Mesendoderm (in vitro differentiated cells): Measurements from ENCODE around the gene MAL.

ENCODE experiments used
- DNase-seq: peaks from one replicate; pipeline ENCODE4 v3.0.0; 2013
- H2AK5ac ChIP-seq: 2 replicates; pipeline ENCODE4 v1.6.1; 2013; ENCODE audit warnings: low read length, inconsistent platforms
- H2BK120ac ChIP-seq: 2 replicates; pipeline ENCODE4 v1.6.1; 2013; ENCODE audit warnings: low read depth, mild to moderate bottlenecking, low read length, moderate library complexity, mixed read lengths
- H2BK15ac ChIP-seq: replicated peaks from 2 replicates; pipeline ENCODE4 v1.6.1; 2013; ENCODE audit warnings: low read depth, mild to moderate bottlenecking, moderate library complexity
- H2BK5ac ChIP-seq: 2 replicates; pipeline ENCODE4 v1.6.1; 2013; ENCODE audit warnings: low read length, inconsistent platforms
- H3K18ac ChIP-seq: 2 replicates; pipeline ENCODE4 v1.6.1; 2013; ENCODE audit warnings: mild to moderate bottlenecking, low read length, mixed read lengths
- H3K23ac ChIP-seq: one replicate; pipeline ENCODE4 v1.6.1; 2013; ENCODE audit warnings: low read length
- H3K27ac ChIP-seq: 2 replicates; pipeline ENCODE4 v1.5.1; 2013; ENCODE audit warnings: low read depth, mild to moderate bottlenecking, inconsistent platforms, low read length, moderate library complexity
- H3K27me3 ChIP-seq: 2 replicates; pipeline ENCODE4 v1.6.1; 2013; ENCODE audit warnings: low read length, control low read depth, mild to moderate bottlenecking, inconsistent platforms; ENCODE audit not compliant: insufficient read depth, poor library complexity
- H3K36me3 ChIP-seq: 2 replicates; pipeline ENCODE4 v1.6.1; 2013; ENCODE audit warnings: low read length, inconsistent platforms; ENCODE audit not compliant: control insufficient read depth, insufficient read depth
- H3K4ac ChIP-seq: one replicate; pipeline ENCODE4 v1.6.1; 2013; ENCODE audit warnings: low read depth, mild to moderate bottlenecking, low read length, moderate library complexity
- H3K4me1 ChIP-seq: 2 replicates; pipeline ENCODE4 v1.6.1; 2013; ENCODE audit warnings: low read depth, low read length, inconsistent platforms; ENCODE audit not compliant: control insufficient read depth
- H3K4me2 ChIP-seq: 2 replicates; pipeline ENCODE4 v1.6.1; 2013; ENCODE audit warnings: low read length
- H3K4me3 ChIP-seq: 2 replicates; pipeline ENCODE4 v1.5.1; 2013; ENCODE audit warnings: mild to moderate bottlenecking, low read length
- H3K56ac ChIP-seq: one replicate; pipeline ENCODE4 v1.6.1; 2013; ENCODE audit warnings: low read length
- H3K79me1 ChIP-seq: 2 replicates; pipeline ENCODE4 v1.6.1; 2013; ENCODE audit warnings: low read length, inconsistent platforms
- H3K79me2 ChIP-seq: 2 replicates; pipeline ENCODE4 v1.6.1; 2013; ENCODE audit warnings: mild to moderate bottlenecking, low read length; ENCODE audit not compliant: control insufficient read depth, insufficient read depth
- H3K9ac ChIP-seq: 2 replicates; pipeline ENCODE4 v1.6.1; 2013; ENCODE audit warnings: low read length, inconsistent platforms
- H4K5ac ChIP-seq: one replicate; pipeline ENCODE4 v1.6.1; 2013; ENCODE audit warnings: low read length
- H4K8ac ChIP-seq: one replicate; pipeline ENCODE4 v1.6.1; 2013; ENCODE audit warnings: low read depth, mild to moderate bottlenecking, control low read depth, low read length, moderate library complexity
- WGBS: extraction: QIAGEN DNeasy Blood & Tissue Kit; methylation state at CpG from one replicate; pipeline ENCODE4 v1.1.7; 2013; ENCODE audit warnings: low lambda C conversion rate, missing lambda C conversion rate; ENCODE audit not compliant: insufficient coverage; ENCODE audit errors: extremely low coverage; 5-methylcytosine and 5-hydroxymethylcytosine counted together

The MAL gene

DNA sequence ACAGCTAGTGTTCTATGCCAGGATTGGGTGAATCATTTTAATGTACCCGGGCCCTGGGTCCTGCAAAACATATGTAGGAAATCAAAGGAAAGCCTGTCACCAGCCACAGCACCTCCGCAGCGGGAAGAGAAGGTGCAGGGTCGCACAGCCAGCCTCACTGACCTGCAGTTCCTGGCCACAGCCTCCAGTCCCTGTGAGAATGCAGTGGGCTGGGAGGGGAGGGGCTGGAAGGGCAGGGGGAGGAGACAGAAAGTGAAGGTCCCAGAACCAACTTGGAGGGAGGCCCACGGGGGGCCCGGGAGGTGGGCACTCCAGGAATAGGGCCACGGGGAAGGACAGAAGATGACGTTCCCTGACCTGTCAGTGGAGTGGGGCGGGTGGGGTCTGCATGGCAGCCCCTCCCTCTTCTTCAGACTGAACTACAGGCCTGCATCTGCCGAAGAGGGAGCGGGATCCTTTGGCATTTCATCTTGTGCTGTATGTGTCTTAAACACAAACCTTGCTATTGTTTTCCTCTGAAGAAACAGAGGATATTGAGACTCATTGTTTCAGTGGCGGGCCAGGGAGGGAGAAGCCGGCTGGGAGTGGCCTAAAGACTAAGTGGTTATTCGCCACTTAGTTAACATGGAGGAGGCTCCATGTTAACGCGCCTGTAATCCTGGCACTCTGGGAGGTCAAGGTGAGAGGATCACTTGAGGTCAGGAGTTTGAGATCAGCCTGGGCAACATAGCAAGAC lies 7.5 kb downstream of the MAL start:
- Histone ChIP-seq H4K5ac (no peak overlapping the region), H3K27me3 (peaks cover 3% of the 10 kb centered on the region), H2BK15ac (no peak overlapping the region), H3K4me2 (no peak overlapping the region), H3K36me3 (no peaks in the 10 kb centered on the region), H3K27ac (no peak overlapping the region), H3K4ac (no peak overlapping the region), H3K4me1 (no peaks in the 10 kb centered on the region), H2BK120ac (no peak overlapping the region), H3K23ac (no peak overlapping the region), H3K79me2 (no peaks in the 10 kb centered on the region), H3K18ac (no peak overlapping the region), H3K4me3 (no peak overlapping the region), H3K9ac (no peak overlapping the region), H3K56ac (no peak overlapping the region), H2BK5ac (no peak overlapping the region), H4K8ac (no peak overlapping the region), H2AK5ac (no peak overlapping the region), H3K79me1 (no peaks in the 10 kb centered on the region)
- peak; percentile 34 for DNase-seq
- WGBS: no CpG with 5 or more reads among the region's 16 CpGs

DNA sequence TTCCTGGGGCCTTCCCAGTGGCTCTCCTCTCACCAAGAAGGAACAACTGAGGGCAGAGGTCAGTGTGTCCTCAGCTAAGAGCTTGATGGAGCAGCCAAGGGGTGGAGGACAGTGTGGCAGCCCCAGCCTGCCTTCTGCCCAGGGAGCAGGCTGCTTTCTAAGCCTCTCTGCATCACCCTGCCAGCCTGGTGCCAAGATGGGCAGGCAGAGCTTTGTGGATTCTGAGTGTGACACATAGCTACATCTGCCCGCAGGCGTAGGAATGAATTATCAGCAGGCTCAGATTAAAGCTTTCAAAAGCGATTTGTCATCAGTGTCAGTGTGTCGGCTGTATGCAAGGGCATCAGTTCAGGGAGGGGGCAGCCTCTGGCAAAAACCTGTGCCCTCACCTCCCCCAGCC lies 8.7 kb downstream of the MAL start:
- Histone ChIP-seq H3K9ac (no peak overlapping the region), H2BK120ac (no peak overlapping the region), H3K4ac (no peak overlapping the region), H2AK5ac (no peak overlapping the region), H3K4me1 (no peaks in the 10 kb centered on the region), H3K18ac (no peak overlapping the region), H3K23ac (no peak overlapping the region), H2BK15ac (no peak overlapping the region), H3K4me2 (no peak overlapping the region), H4K8ac (no peak overlapping the region), H3K56ac (no peak overlapping the region), H3K27me3 (no peaks in the 10 kb centered on the region), H3K27ac (no peak overlapping the region), H2BK5ac (no peak overlapping the region), H3K79me2 (no peaks in the 10 kb centered on the region), H3K79me1 (no peaks in the 10 kb centered on the region), H3K4me3 (no peak overlapping the region), H4K5ac (no peak overlapping the region), H3K36me3 (no peaks in the 10 kb centered on the region)
- DNase-seq: no peak
- WGBS: no CpG with 5 or more reads among the region's 4 CpGs

DNA sequence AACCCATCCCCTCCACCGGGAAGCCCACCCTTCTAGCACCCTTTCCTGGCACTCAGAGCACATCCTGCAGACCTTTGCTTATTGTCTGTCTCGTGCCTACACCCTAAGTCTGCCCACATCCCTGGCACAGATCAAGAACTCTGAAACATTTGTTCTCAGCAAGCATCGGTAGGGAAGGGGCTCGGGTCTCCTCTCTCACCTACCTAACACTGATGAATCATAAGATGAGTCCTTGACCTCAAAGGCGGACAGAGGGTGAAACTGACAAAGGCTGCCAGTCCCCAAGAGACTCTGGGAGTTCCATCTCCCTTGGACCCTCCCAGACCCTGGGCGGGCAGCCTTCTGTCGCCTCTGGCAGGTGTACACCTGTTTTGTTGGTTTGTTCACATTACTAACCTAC lies 9.3 kb downstream of the MAL start:
- Histone ChIP-seq H3K27ac (no peak overlapping the region), H3K79me1 (no peaks in the 10 kb centered on the region), H2BK15ac (no peak overlapping the region), H3K4me2 (no peak overlapping the region), H2AK5ac (no peak overlapping the region), H3K23ac (no peak overlapping the region), H2BK120ac (no peak overlapping the region), H3K4me1 (no peaks in the 10 kb centered on the region), H4K8ac (no peak overlapping the region), H3K56ac (no peak overlapping the region), H3K4ac (no peak overlapping the region), H3K9ac (no peak overlapping the region), H4K5ac (no peak overlapping the region), H3K27me3 (no peaks in the 10 kb centered on the region), H2BK5ac (no peak overlapping the region), H3K36me3 (no peaks in the 10 kb centered on the region), H3K18ac (no peak overlapping the region), H3K79me2 (no peaks in the 10 kb centered on the region), H3K4me3 (no peak overlapping the region)
- no CpG with 5 or more reads among the region's 7 CpGs for WGBS
- DNase-seq: no peak

DNA sequence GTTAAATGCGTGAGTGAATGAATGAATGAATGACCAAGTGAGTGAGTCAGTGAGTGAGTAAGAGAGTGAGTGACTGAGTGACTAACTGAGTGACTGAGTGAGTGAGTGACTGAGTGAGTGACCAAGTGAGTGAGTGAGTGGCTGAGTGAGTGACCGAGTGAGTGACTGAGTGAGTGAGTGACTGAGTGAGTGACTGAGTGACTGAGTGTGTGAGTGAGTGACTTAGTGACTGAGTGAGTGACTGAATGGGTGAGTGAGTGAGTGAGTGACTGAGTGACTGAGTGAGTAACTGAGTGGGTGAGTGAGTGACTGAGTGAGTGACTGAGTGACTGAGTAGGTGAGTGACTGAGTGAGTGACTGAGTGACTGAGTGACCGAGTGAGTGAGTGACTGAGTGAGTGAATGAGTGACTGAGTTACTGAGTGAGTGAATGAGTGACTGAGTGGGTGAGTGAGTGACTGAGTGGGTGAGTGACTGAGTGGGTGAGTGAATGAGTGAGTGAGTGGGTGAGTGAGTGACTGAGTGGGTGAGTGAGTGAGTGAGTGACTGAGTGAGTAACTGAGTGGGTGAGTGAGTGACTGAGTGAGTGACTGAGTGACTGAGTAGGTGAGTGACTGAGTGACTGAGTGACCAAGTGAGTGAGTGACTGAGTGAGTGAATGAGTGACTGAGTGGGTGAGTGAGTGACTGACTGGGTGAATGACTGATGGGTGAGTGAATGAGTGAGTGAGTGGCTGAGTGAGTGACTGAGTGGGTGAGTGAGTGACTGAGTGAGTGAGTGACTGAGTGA lies 11.3 kb downstream of the MAL start:
- H3K4ac ChIP-seq: no peak overlapping the region
- no peak overlapping the region for H3K27ac ChIP-seq
- no peaks in the 10 kb centered on the region for H3K36me3 ChIP-seq
- H3K56ac ChIP-seq: no peak overlapping the region
- no peak overlapping the region for H4K5ac ChIP-seq
- no peaks in the 10 kb centered on the region for H3K79me2 ChIP-seq
- no peak overlapping the region for H4K8ac ChIP-seq
- H2BK15ac ChIP-seq: no peak overlapping the region
- H3K27me3 ChIP-seq: no peaks in the 10 kb centered on the region
- no peak overlapping the region for H3K23ac ChIP-seq
- H3K4me1 ChIP-seq: no peaks in the 10 kb centered on the region
- H3K9ac ChIP-seq: no peak overlapping the region
- WGBS: no CpG with 5 or more reads among the region's 3 CpGs
- no peak for DNase-seq
- no peak overlapping the region for H3K4me2 ChIP-seq
- H2BK120ac ChIP-seq: no peak overlapping the region
- no peak overlapping the region for H2AK5ac ChIP-seq
- H3K79me1 ChIP-seq: no peaks in the 10 kb centered on the region
- no peak overlapping the region for H3K18ac ChIP-seq
- no peak overlapping the region for H2BK5ac ChIP-seq
- no peak overlapping the region for H3K4me3 ChIP-seq

DNA sequence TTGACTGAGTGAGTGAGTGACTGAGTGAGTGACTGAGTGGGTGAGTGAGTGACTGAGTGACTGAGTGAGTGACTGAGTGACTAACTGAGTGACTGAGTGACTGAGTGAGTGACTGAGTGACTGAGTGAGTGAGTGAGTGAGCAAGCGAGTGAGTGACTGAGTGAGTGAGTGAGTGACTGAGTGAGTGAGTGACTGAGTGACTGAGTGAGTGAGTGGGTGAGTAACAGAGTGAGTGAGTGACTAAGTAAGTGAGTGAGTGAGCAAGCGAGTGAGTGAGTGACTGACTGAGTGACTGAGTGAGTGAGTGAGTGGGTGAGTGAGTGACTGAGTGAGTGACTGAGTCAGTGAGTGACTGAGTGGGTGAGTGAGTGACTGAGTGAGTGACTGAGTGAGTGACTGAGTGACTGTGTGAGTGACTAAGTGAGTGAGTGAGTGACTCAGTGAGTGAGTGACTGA lies 11.9 kb downstream of the MAL start:
- Histone ChIP-seq H3K4ac (no peak overlapping the region), H3K79me2 (no peaks in the 10 kb centered on the region), H3K36me3 (no peaks in the 10 kb centered on the region), H3K9ac (no peak overlapping the region), H3K79me1 (no peaks in the 10 kb centered on the region), H4K5ac (no peak overlapping the region), H3K27me3 (no peaks in the 10 kb centered on the region), H3K4me3 (no peak overlapping the region), H2AK5ac (no peak overlapping the region), H3K23ac (no peak overlapping the region), H3K4me2 (no peak overlapping the region), H4K8ac (no peak overlapping the region), H3K27ac (no peak overlapping the region), H2BK120ac (no peak overlapping the region), H2BK15ac (no peak overlapping the region), H2BK5ac (no peak overlapping the region), H3K56ac (no peak overlapping the region), H3K18ac (no peak overlapping the region), H3K4me1 (no peaks in the 10 kb centered on the region)
- no peak for DNase-seq
- WGBS: no CpG with 5 or more reads among the region's 2 CpGs
